ENCODE data around the gene OSGEP.
"Not testable (repeated sequence)": the region's sequence is repeated elsewhere in the genome, so short reads cannot be mapped to it uniquely, and the experiment has no call there.

OSGEP gene

GRCh38 chr14:20455355-20456300, 1.0 kb upstream of the OSGEP start:
- no peak for TF ChIP-seq CTCF (conservative IDR thresholded peaks at IDR 0.05)

GRCh38 chr14:20452831-20453230, 1.8 kb downstream of the OSGEP start:
- H3K27ac ChIP-seq: not testable (repeated sequence)

More at GRCh38 chr14:20455355-20456300, 1.0 kb upstream of the OSGEP start:
- H3K27ac ChIP-seq: peak overlapping the region; percentile 98

GRCh38 chr14:20446889-20447288, 7.7 kb downstream of the OSGEP start:
- H3K27ac ChIP-seq: no peak overlapping the region
- no peak for TF ChIP-seq CTCF (conservative IDR thresholded peaks at IDR 0.05)

GRCh38 chr14:20443650-20444049, 11.0 kb downstream of the OSGEP start:
- H3K27ac ChIP-seq: not testable (repeated sequence)

- no peak overlapping the region for H3K27ac ChIP-seq
- TF ChIP-seq CTCF (conservative IDR thresholded peaks at IDR 0.05): no peak
Observed at GRCh38 chr14:20441461-20441860, 13.2 kb downstream of the OSGEP start.

- TF ChIP-seq CTCF (conservative IDR thresholded peaks at IDR 0.05): no peak
- no peak overlapping the region for H3K27ac ChIP-seq
Observed at GRCh38 chr14:20440882-20441281, 13.7 kb downstream of the OSGEP start.

GRCh38 chr14:20440465-20440864, 14.1 kb downstream of the OSGEP start:
- H3K27ac ChIP-seq: no peak overlapping the region
- TF ChIP-seq CTCF (conservative IDR thresholded peaks at IDR 0.05): no peak

- TF ChIP-seq CTCF (conservative IDR thresholded peaks at IDR 0.05): no peak
- no peak overlapping the region for H3K27ac ChIP-seq
Observed at GRCh38 chr14:20438664-20439063, 15.9 kb downstream of the OSGEP start.

Data from VCaP (cell line).